ENCODE data around the gene ADAM30.
"Not testable (repeated sequence)": the region's sequence is repeated elsewhere in the genome, so short reads cannot be mapped to it uniquely, and the experiment has no call there.

ADAM30 gene

GRCh38 chr1:119874186-119874585 is 22.1 kb downstream of the ADAM30 start:
- no peak for DNase-seq (ENCODE audit: low read depth)

- peak; percentile 89 for DNase-seq (ENCODE audit: low read depth)
Measured at GRCh38 chr1:119873135-119874015, 22.9 kb downstream of the ADAM30 start.

- DNase-seq (ENCODE audit: low read depth), result peak; percentile 25
Measured at GRCh38 chr1:119871881-119872280, 24.4 kb downstream of the ADAM30 start.

- peak; percentile 62 for DNase-seq (ENCODE audit: low read depth)
Measured at GRCh38 chr1:119870917-119871596, 25.3 kb downstream of the ADAM30 start.

- DNase-seq (ENCODE audit: low read depth), result no peak
Measured at GRCh38 chr1:119869995-119870394, 26.3 kb downstream of the ADAM30 start.

GRCh38 chr1:119868176-119868575 is 28.1 kb downstream of the ADAM30 start:
- no peak for DNase-seq (ENCODE audit: low read depth)

- no peak for DNase-seq (ENCODE audit: low read depth)
Measured at GRCh38 chr1:119866451-119866850, 29.9 kb downstream of the ADAM30 start.

- no peak for DNase-seq (ENCODE audit: low read depth)
Measured at GRCh38 chr1:119865627-119866026, 30.7 kb downstream of the ADAM30 start.

GRCh38 chr1:119862276-119862675 is 34.0 kb downstream of the ADAM30 start:
- no peak for DNase-seq (ENCODE audit: low read depth)

- no peak for DNase-seq (ENCODE audit: low read depth)
Measured at GRCh38 chr1:119861547-119861946, 34.8 kb downstream of the ADAM30 start.

- DNase-seq (ENCODE audit: low read depth), result peak; percentile 54
Measured at GRCh38 chr1:119859647-119860046, 36.7 kb downstream of the ADAM30 start.

GRCh38 chr1:119858556-119859214 is 37.6 kb downstream of the ADAM30 start:
- DNase-seq (ENCODE audit: low read depth), result not testable (repeated sequence)

GRCh38 chr1:119858126-119858525 is 38.2 kb downstream of the ADAM30 start:
- no peak for DNase-seq (ENCODE audit: low read depth)

GRCh38 chr1:119853155-119853554 is 43.2 kb downstream of the ADAM30 start:
- DNase-seq (ENCODE audit: low read depth), result no peak

GRCh38 chr1:119844206-119844605 is 52.1 kb downstream of the ADAM30 start:
- not testable (repeated sequence) for DNase-seq (ENCODE audit: low read depth)

Measured in stromal cell of bone marrow (primary cell).